ENCODE data around the gene GOLPH3. TPM values are rescaled to one million over a fixed set of nuclear protein-coding genes. Genes with fewer than 3 reads are reported as not detected.
"Not testable (repeated sequence)": the region's sequence is repeated elsewhere in the genome, so short reads cannot be mapped to it uniquely, and the experiment has no call there.

The GOLPH3 gene
- total RNA-seq, 1 donor from 2014 or later, result 92.7 TPM

DNA sequence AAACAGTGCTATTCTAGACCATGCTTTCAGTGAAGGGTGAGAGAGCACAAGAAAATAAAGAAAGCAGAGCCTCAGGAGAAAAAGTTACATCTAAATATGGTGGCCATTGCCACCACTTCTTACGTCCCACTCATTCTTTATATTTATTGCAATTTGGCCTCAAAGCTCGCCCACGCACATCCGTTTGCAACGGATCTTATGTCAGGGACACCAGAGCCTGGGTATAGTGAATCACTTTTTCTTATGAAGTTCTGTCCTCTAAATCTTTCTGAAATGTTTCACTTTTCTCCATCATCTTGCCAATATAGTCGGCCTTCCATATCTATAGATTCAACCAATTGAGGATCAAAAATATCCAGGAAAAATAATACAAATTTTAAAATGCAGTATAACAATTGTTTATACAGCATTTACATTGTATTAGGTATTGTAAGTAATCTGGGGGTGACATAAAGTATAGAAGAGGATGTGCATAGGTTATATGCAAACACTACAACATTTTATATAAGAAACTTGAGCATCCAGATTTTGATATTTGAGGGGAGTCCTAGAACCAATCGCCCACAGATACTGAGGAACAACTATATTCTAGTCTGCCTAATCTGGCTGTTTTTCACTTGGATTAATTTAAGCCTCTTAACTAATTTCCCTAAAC is 35.2 kb downstream of the GOLPH3 start:
- intact Hi-C loops (cut with micrococcal nuclease), result loop anchor here (2.0 kb wide), 1 partner anchor 36 kb away; the partner anchor contains the start of gene GOLPH3
- DNase-seq, result peak; percentile 71
- no peaks in the 10 kb centered on the region for H3K9me3 Mint-ChIP-seq
- H3K36me3 Mint-ChIP-seq (ENCODE audit: low read depth), result peaks cover 47% of the 10 kb centered on the region
- H3K27ac Mint-ChIP-seq, result peak overlapping the region; percentile 88
- H3K4me1 Mint-ChIP-seq, result peaks cover 18% of the 10 kb centered on the region
- no peaks in the 10 kb centered on the region for H3K27me3 Mint-ChIP-seq
- H3K4me3 Mint-ChIP-seq, result peak overlapping the region; percentile 71

DNA sequence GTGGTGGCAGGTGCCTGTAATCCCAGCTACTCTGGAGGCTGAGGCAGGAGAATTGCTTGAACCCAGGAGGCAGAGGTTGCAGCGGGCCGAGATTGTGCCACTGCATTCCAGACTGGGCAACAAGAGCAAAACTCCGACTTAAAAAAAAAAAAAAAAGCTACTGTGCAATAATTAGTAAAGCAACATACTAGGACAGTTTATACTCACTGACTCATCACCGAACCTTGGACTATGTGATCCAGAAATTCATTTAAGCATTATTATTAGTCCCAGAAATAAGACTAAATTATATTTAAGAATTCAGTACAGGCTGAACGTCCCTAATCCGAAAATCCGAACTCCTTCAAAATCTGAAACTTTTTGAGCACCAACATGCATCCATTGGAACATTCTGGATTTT is 37.8 kb downstream of the GOLPH3 start:
- H3K4me1 Mint-ChIP-seq, result peaks cover 23% of the 10 kb centered on the region
- no peak overlapping the region for H3K27ac Mint-ChIP-seq
- H3K36me3 Mint-ChIP-seq (ENCODE audit: low read depth), result peaks cover 44% of the 10 kb centered on the region
- intact Hi-C loops (cut with micrococcal nuclease), result no loop called here
- H3K9me3 Mint-ChIP-seq, result no peaks in the 10 kb centered on the region
- no peaks in the 10 kb centered on the region for H3K27me3 Mint-ChIP-seq
- no peak for DNase-seq
- H3K4me3 Mint-ChIP-seq, result no peak overlapping the region

DNA sequence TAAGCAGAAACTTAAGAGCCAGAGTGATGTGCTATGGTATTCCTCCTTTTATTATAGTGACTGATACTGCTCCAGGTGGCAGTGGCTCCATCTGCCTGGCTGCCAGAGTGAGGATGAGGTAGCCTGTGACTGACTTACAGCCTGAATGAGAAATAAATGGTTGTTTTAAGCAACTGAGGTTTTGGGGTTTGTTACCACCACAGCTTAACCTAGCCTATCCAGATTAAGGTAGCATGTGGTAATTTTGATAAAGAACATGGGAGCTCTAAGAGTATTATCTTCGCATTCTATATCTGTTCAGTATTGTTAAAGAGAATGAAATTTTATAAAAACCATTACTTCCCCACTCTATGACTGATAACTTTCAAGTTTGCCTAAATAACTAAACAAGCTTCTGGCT is 39.0 kb downstream of the GOLPH3 start:
- Mint-ChIP-seq H3K27me3 (no peaks in the 10 kb centered on the region), H3K27ac (peak overlapping the region; percentile 46), H3K4me1 (peaks cover 27% of the 10 kb centered on the region), H3K36me3 (ENCODE audit: low read depth) (peaks cover 45% of the 10 kb centered on the region), H3K4me3 (no peak overlapping the region), H3K9me3 (no peaks in the 10 kb centered on the region)
- DNase-seq, result peak; percentile 48
- intact Hi-C loops (cut with micrococcal nuclease), result no loop called here

DNA sequence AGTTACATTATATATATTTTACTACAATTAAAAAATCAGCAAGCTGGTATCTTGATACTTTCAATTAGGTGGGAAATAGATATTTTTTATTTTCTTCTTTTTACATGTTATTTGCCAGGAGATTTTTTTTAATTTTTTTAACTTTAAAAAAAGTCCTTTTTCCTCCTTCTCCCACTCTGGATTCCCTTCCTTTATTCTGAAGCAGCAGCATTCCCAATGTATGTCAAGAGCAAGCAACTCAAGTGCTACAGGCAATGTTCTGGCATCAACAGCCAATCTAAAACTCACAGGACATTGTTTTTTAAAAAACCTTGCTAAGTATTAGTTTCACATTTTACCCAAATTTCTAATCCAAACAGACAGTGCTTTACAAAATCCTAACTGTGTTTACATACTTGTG is 41.4 kb downstream of the GOLPH3 start:
- Mint-ChIP-seq H3K36me3 (ENCODE audit: low read depth) (peaks cover 42% of the 10 kb centered on the region), H3K4me3 (no peak overlapping the region), H3K4me1 (peaks cover 17% of the 10 kb centered on the region), H3K27me3 (no peaks in the 10 kb centered on the region), H3K27ac (no peak overlapping the region), H3K9me3 (no peaks in the 10 kb centered on the region)
- intact Hi-C loops (cut with micrococcal nuclease), result no loop called here
- DNase-seq, result no peak

DNA sequence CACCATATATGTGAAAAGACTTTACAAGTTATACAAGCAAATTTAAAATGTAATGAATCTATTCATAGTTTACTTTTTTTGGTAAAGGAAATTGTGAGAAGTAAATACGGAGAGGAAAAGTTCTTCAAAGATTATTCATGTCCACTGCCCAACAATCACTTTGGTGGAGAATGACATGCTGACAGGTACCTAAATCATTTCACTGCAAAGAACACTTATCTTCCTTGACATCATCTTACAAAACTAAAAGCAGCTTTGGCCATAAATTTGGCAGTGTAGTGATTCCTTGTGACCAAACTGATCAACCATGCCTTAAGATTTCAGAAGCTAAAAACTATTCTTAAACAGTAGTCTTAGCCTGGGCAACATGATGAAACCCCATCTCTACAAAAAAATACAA is 42.5 kb downstream of the GOLPH3 start:
- no peak overlapping the region for H3K27ac Mint-ChIP-seq
- intact Hi-C loops (cut with micrococcal nuclease), result no loop called here
- H3K27me3 Mint-ChIP-seq, result no peaks in the 10 kb centered on the region
- H3K9me3 Mint-ChIP-seq, result no peaks in the 10 kb centered on the region
- H3K4me3 Mint-ChIP-seq, result no peak overlapping the region
- peaks cover 44% of the 10 kb centered on the region for H3K36me3 Mint-ChIP-seq (ENCODE audit: low read depth)
- peaks cover 18% of the 10 kb centered on the region for H3K4me1 Mint-ChIP-seq
- DNase-seq, result no peak

DNA sequence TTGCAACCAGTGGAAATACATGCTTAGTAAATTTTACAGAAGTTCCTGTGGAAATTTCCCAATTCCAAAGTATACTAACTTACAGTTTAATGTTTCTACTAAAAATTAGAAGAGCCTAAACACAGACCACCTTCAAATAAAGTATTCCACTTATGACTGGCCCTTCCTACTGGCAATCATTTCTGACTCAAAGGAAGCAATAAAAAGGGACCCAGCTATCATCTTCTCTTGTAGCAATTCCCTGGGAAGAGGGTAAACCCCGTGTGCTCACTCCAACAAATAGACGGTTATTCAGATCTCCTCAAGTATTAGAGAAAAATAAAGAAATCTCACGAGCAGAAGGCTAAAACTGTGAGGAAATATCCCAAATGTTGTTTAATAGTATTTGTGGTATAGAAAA is 43.3 kb downstream of the GOLPH3 start:
- Mint-ChIP-seq H3K4me3 (no peak overlapping the region), H3K36me3 (ENCODE audit: low read depth) (peaks cover 50% of the 10 kb centered on the region), H3K27ac (no peak overlapping the region), H3K27me3 (no peaks in the 10 kb centered on the region), H3K4me1 (peaks cover 21% of the 10 kb centered on the region), H3K9me3 (no peaks in the 10 kb centered on the region)
- no peak for DNase-seq
- intact Hi-C loops (cut with micrococcal nuclease), result no loop called here

DNA sequence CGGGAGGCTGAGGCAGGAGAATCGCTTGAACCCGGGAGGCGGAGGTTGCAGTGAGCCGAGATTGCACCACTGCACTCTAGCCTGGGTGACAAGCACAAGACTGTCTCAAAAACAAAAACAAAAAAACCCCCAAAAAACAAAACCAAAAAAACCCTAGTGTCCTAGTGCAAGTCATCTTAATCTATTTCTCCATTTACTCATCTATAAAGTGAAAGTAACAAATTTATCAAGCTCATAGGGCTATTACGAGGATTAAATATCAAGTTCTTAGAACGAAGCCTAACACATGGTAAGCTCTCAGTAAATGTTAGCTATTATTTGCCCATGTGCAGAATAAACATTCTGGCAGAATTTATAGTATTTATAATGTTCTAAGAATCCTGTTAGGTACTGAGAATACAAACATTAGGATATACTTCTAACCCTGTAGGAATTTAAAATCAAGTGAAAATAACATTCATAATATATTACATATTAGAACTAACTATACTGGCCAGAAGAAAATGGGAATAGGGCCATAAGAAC is 45.0 kb downstream of the GOLPH3 start:
- Mint-ChIP-seq H3K36me3 (ENCODE audit: low read depth) (peaks cover 49% of the 10 kb centered on the region), H3K27me3 (no peaks in the 10 kb centered on the region), H3K4me3 (no peak overlapping the region), H3K9me3 (no peaks in the 10 kb centered on the region), H3K27ac (peak overlapping the region; percentile 67), H3K4me1 (peaks cover 20% of the 10 kb centered on the region)
- no peak for DNase-seq
- intact Hi-C loops (cut with micrococcal nuclease), result no loop called here

DNA sequence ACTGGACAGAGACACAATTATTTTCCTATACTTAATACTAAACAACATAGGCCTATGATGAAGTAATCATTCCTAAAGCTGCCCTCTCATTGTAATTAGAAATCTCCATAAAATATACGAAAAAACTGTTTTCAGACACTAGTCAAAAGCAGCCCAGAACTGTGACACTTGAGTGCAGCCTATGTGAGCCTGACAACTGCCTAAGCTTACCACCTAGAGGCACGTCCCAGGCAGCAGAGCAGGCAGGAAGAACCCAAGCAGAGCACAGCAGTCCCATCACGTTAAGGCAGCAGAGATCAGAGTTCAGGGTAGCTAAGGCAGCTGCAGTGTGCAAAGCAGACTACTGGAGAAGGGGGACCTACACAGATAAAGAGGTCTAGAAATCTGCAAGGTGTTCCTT is 46.4 kb downstream of the GOLPH3 start:
- no peak overlapping the region for H3K27ac Mint-ChIP-seq
- H3K4me1 Mint-ChIP-seq, result peaks cover 24% of the 10 kb centered on the region
- DNase-seq, result no peak
- intact Hi-C loops (cut with micrococcal nuclease), result no loop called here
- peaks cover 58% of the 10 kb centered on the region for H3K36me3 Mint-ChIP-seq (ENCODE audit: low read depth)
- H3K4me3 Mint-ChIP-seq, result no peak overlapping the region
- H3K9me3 Mint-ChIP-seq, result no peaks in the 10 kb centered on the region
- H3K27me3 Mint-ChIP-seq, result no peaks in the 10 kb centered on the region

DNA sequence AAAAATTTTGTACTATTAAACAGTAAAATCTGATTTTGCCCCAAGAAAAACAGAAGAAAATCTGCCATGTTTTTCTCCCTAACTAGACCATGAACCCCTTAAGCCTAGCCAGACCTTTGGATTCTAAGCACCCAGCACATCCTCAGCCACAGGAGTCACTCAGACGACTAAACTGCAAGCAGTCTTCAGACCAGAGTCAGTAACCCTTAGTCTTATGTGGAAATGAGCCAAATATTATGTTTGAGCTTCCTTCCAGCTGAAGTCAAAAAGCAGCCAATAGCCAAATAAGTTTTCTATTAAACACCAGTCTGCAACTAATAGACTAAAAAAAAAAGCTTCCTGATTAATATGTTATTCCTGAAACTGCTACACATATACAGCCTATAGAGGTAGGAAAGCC is 47.4 kb downstream of the GOLPH3 start:
- Mint-ChIP-seq H3K27me3 (no peaks in the 10 kb centered on the region), H3K4me3 (no peak overlapping the region), H3K4me1 (peaks cover 26% of the 10 kb centered on the region), H3K27ac (no peak overlapping the region), H3K36me3 (ENCODE audit: low read depth) (peaks cover 61% of the 10 kb centered on the region), H3K9me3 (no peaks in the 10 kb centered on the region)
- DNase-seq, result no peak
- intact Hi-C loops (cut with micrococcal nuclease), result no loop called here

DNA sequence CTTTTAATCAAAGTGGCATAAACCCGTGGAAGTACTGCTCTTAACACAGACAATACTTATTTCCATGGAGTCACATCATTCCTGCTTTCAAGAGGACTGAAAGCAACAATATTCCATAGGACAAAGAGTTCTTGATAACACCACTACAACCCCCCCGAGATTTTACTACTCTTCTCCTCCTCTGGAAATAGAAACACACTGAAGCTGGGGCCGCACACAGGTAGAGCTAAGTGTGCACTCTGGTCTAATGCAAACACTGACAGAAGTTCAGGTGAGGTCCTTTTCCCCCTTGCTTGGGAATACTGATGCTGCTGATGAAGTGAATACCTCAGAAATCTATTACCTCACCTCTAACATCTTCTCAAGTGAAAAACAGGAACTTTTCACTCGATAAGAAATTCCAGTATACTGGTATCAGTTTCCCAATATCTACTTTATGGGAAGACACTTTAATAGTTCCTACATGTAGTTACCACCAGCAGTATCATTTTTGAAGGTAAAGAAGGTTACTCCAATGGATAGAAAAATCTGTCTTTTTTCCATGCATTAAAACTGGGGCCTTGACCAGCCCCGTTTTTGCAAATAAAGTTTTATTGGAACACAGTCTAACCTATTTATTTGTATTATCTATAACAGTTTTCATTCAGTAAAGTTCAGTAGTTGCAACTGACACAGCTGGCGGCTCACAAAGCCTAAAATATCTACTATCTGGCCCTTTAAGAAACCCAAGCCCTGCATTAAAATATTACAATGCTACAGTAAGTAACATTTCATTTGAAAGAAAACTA is 50.0 kb downstream of the GOLPH3 start:
- Mint-ChIP-seq H3K9me3 (no peaks in the 10 kb centered on the region), H3K27ac (peak overlapping the region; percentile 59), H3K27me3 (no peaks in the 10 kb centered on the region), H3K36me3 (ENCODE audit: low read depth) (peaks cover 66% of the 10 kb centered on the region), H3K4me3 (no peak overlapping the region), H3K4me1 (peaks cover 31% of the 10 kb centered on the region)
- intact Hi-C loops (cut with micrococcal nuclease), result no loop called here
- no peak for DNase-seq

DNA sequence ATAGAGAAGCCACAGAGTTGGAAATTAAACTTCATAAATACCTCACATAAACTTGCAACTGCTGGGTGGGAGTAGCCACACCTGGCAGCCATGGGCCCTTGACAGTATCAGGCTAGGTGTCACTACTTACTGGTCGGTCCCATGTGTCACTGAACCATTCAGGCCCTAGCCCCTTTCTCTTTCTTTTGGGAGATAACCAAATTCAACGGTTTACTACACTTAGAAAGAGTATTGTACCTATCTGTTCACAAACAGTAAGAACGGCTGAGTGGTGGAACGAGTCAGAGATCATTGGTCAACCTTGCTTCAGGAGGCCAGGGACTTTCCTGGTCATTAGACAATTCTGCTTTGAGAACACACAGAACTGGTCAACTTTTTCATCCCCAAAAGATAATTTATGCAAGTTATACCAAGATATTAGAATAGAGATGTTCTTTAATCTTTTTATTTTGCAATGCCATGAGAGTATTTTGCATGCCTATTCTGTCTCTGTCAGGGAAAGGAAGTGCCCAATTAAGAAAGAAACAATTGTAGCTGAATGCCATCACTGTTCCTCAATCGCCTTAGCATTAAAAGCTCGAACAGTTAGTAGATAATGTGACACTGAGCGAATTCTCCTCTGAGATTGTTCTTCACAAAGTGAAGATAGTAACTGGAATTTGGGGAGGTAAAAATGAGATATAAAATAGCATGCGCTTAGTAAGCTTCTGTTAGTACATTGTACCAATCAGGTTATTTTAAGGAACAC is 50.9 kb downstream of the GOLPH3 start:
- Mint-ChIP-seq H3K36me3 (ENCODE audit: low read depth) (peaks cover 63% of the 10 kb centered on the region), H3K4me1 (peaks cover 28% of the 10 kb centered on the region), H3K27ac (no peak overlapping the region), H3K27me3 (no peaks in the 10 kb centered on the region), H3K9me3 (no peaks in the 10 kb centered on the region), H3K4me3 (no peak overlapping the region)
- peak; percentile 45 for DNase-seq
- intact Hi-C loops (cut with micrococcal nuclease), result no loop called here

DNA sequence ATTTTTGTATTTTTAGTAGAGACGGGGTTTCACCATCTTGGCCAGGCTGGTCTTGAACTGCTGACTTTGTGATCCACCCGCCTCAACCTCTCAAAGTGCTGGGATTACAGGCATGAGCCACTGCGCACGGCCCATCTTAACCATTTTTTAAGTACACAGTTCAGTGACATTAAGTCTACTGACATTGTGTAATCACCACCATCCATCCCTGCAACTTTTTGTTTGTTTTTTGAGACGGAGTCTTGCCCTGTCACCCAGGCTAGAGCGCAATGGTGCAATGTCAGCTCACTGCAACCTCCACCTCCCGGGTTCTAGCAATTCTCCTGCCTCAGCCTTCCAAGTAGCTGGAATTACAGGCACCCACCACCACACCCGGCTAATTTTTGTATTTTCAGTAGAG is 55.2 kb downstream of the GOLPH3 start:
- intact Hi-C loops (cut with micrococcal nuclease), result loop anchor here (5.0 kb wide), 1 partner anchor 53 kb away; the partner anchor contains the start of gene GOLPH3
- H3K27ac Mint-ChIP-seq, result peak overlapping the region; percentile 64
- peak; percentile 47 for DNase-seq
- H3K9me3 Mint-ChIP-seq, H3K27me3 Mint-ChIP-seq, H3K4me3 Mint-ChIP-seq: not testable (repeated sequence)
- peaks cover 65% of the 10 kb centered on the region for H3K36me3 Mint-ChIP-seq (ENCODE audit: low read depth)
- H3K4me1 Mint-ChIP-seq, result peaks cover 41% of the 10 kb centered on the region

DNA sequence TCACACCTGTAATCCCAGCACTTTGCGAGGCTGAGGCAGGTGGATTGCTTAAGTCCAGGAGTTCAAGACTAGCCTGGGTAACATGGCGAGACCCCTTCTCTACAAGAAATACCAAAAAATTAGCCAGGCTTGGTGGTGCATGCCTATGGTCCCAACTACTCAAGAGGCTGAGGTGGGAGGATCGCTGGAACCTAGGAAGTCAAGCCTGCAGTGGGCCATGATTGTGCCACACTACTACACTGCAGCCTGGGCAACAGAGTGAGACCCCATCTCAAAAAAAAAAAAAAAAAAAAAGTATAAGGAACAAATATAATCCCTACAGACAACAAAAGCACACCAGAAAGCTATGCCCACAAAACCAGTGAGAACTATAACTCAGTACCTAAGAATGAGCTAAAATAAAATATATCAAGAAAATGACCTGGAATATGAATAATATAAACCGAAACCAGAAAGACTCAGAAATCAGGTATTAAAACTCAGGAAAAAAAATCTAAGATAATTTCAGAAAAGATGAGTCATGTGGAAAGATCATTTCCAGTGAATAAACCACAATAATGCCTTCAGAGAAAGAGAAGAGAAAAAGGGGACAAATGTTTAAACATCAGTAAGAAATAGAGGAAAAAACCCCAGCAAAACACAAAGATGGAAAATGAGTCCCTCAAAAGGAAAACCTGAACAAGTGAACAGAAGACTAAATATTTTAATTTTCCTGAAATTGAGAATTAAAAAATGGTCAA is 57.4 kb downstream of the GOLPH3 start:
- no peak for DNase-seq
- Mint-ChIP-seq H3K27ac (peak overlapping the region; percentile 75), H3K9me3 (no peaks in the 10 kb centered on the region), H3K4me1 (peaks cover 30% of the 10 kb centered on the region), H3K27me3 (no peaks in the 10 kb centered on the region), H3K4me3 (peak overlapping the region; percentile 60), H3K36me3 (ENCODE audit: low read depth) (peaks cover 60% of the 10 kb centered on the region)
- intact Hi-C loops (cut with micrococcal nuclease), result loop anchor here (5.0 kb wide), 1 partner anchor 56 kb away; the partner anchor contains the start of gene GOLPH3

Measured in activated CD4-positive, alpha-beta T cell treated with anti-CD3 and anti-CD28 coated beads, Interleukin-2, amount 10 ng/mL, durations not matched to agents 24 days and 14 days (primary cell).